ENCODE measurements around the gene ATE1. TPM values are rescaled to one million over a fixed set of nuclear protein-coding genes. Genes with fewer than 3 reads are reported as not detected.

The ATE1 gene
- total RNA-seq, 1 donor from 2014 or later: 21.9 TPM

DNA sequence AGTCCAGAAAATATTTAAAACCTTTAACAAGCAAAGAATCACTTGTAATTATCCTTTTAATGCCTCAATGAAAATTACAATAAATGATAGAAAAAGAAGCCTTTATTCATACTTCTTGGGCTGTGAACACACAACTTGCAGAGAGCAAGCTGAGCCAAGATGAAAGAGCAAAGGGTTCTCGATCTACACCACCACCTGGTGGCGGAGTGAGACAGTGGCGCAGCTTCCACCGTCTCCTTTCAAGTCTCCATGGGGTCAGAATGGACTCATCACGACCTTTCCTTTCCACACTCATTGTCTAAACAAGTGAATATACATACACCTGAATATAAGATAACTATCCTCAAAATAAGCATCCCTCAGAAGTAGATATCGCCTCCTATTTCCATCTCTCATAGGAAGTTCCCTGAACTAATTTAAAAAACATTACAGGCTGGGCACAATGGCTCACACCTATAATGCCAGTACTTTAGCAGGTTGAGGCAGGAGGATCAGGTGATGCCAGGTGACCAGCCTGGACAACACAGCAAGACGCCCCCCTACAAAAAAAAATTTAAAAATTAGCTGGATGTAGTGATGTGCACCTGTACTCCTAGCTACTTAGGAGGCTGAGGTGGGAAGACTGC lies 40.7 kb downstream of the ATE1 start:
- Histone ChIP-seq H3K36me3 (no peaks in the 10 kb centered on the region), H3K27ac (no peak overlapping the region), H3K4me3 (no peak overlapping the region), H3K9me3 (no peaks in the 10 kb centered on the region), H3K4me1 (no peaks in the 10 kb centered on the region), H3K27me3 (no peaks in the 10 kb centered on the region)
- no peak for TF ChIP-seq POLR2AphosphoS5 (IDR thresholded peaks at IDR 0.05; ENCODE audit: insufficient read depth in 1 of 2, low read depth in 1 of 2)
- TF ChIP-seq POLR2A (IDR thresholded peaks at IDR 0.05): no peak
- TF ChIP-seq CTCF (IDR thresholded peaks at IDR 0.05): peak; percentile 20 to 69 (median 55)
- intact Hi-C loops (cut with DNase I): no loop called here
- no peak for DNase-seq (ENCODE audit: extremely low spot score in 2 of 2)

- H3K36me3 ChIP-seq: no peaks in the 10 kb centered on the region
- H3K27ac ChIP-seq: no peak overlapping the region
- no peak for DNase-seq (ENCODE audit: extremely low spot score in 2 of 2)
- TF ChIP-seq CTCF (IDR thresholded peaks at IDR 0.05): no peak
- no peak for TF ChIP-seq POLR2A (IDR thresholded peaks at IDR 0.05)
- TF ChIP-seq POLR2AphosphoS5 (IDR thresholded peaks at IDR 0.05; ENCODE audit: insufficient read depth in 1 of 2, low read depth in 1 of 2): no peak
- H3K9me3 ChIP-seq: no peaks in the 10 kb centered on the region
- H3K4me3 ChIP-seq: no peak overlapping the region
- intact Hi-C loops (cut with DNase I): no loop called here
- H3K27me3 ChIP-seq: no peaks in the 10 kb centered on the region
- H3K4me1 ChIP-seq: no peaks in the 10 kb centered on the region
These were observed 41.6 kb downstream of the ATE1 start for GRCh38 chr10:121886181-121886580.

DNA sequence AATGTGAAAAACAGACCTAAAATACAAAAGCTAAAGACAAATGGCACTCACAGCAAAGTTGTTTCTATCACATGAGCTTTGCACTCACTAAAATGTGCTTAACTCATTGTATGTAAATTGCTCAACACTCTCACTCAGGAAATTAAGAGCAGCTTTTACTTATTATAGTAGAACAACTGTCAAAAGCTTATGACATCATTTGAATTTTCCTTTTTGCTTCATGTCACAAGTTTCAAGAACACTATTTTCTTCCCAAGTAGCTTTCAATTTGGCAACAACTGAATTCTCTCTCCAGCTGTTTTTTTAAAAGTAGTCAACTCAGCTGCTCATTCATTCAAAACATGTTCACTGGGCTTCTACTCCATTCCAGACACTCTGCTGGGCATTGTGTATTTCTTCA lies 46.9 kb downstream of the ATE1 start:
- Histone ChIP-seq H3K9me3 (no peaks in the 10 kb centered on the region), H3K36me3 (no peaks in the 10 kb centered on the region), H3K27me3 (no peaks in the 10 kb centered on the region), H3K4me1 (no peaks in the 10 kb centered on the region), H3K27ac (no peak overlapping the region), H3K4me3 (no peak overlapping the region)
- intact Hi-C loops (cut with DNase I): no loop called here
- DNase-seq (ENCODE audit: extremely low spot score in 2 of 2): no peak
- TF ChIP-seq CTCF (IDR thresholded peaks at IDR 0.05) (no peak), POLR2AphosphoS5 (IDR thresholded peaks at IDR 0.05; ENCODE audit: insufficient read depth in 1 of 2, low read depth in 1 of 2) (no peak), POLR2A (IDR thresholded peaks at IDR 0.05) (no peak)

GRCh38 chr10:121879476-121879875 lies 48.4 kb downstream of the ATE1 start:
- Histone ChIP-seq H3K4me1 (no peaks in the 10 kb centered on the region), H3K4me3 (no peak overlapping the region), H3K36me3 (no peaks in the 10 kb centered on the region), H3K9me3 (no peaks in the 10 kb centered on the region), H3K27me3 (no peaks in the 10 kb centered on the region), H3K27ac (no peak overlapping the region)
- intact Hi-C loops (cut with DNase I): no loop called here
- no peak for TF ChIP-seq POLR2A (IDR thresholded peaks at IDR 0.05)
- TF ChIP-seq CTCF (IDR thresholded peaks at IDR 0.05): no peak
- no peak for TF ChIP-seq POLR2AphosphoS5 (IDR thresholded peaks at IDR 0.05; ENCODE audit: insufficient read depth in 1 of 2, low read depth in 1 of 2)
- DNase-seq (ENCODE audit: extremely low spot score in 2 of 2): no peak

GRCh38 chr10:121873236-121873635 lies 54.6 kb downstream of the ATE1 start:
- Histone ChIP-seq H3K27ac (no peak overlapping the region), H3K36me3 (no peaks in the 10 kb centered on the region), H3K27me3 (no peaks in the 10 kb centered on the region), H3K4me1 (no peaks in the 10 kb centered on the region), H3K4me3 (no peak overlapping the region), H3K9me3 (no peaks in the 10 kb centered on the region)
- TF ChIP-seq CTCF (IDR thresholded peaks at IDR 0.05) (no peak), POLR2A (IDR thresholded peaks at IDR 0.05) (no peak), POLR2AphosphoS5 (IDR thresholded peaks at IDR 0.05; ENCODE audit: insufficient read depth in 1 of 2, low read depth in 1 of 2) (no peak)
- intact Hi-C loops (cut with DNase I): no loop called here
- DNase-seq (ENCODE audit: extremely low spot score in 2 of 2): no peak

Measured in vagina (tissue), 2 donors.